ENCODE data around the gene CPN2.

CPN2 gene

DNA sequence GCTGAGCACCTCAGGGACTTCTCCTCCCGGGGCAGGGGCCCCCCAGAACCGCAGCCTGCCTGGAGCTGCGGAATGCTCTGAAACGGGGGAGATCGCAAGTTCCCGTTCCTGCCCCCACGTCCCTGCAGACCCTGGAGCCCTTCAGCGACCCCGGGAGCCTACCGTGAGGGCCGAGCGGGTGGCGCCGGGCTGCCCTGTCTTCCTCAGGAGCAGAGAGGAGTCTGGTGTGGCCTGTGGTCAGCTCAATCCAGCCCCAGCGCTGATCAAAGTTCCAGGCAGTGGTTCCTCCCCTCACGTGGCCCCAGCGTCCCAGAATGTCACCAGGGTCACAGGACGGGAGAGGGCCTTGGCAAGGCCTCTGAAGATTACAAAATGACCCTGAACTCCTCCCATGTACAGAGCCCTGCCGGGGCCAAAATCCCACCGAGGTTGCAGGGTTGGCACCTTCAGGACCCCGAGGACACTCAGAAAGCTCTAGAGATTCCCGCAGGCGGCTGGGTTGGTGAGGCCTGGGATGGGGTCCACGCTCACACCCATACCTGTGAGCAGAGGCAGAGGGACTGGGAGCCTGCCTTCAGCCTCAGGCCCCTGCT is at the start of gene CPN2:
CPN2 (minus strand) TSS at position 249 of the 593 bp plus-strand sequence. CDS start 8,626 bp downstream, outside the sequence.
- no peak for DNase-seq

- no peak for DNase-seq
Observed at GRCh38 chr3:194399874-194400411, 48.8 kb upstream of the CPN2 start.

GRCh38 chr3:194399166-194399565 is 48.0 kb upstream of the CPN2 start, which contains the start of gene GP5:
TSS of gene GP5 (minus strand) at chr3:194399266. CDS start at chr3:194398282, 984 bp downstream.
- DNase-seq: no peak

DNA sequence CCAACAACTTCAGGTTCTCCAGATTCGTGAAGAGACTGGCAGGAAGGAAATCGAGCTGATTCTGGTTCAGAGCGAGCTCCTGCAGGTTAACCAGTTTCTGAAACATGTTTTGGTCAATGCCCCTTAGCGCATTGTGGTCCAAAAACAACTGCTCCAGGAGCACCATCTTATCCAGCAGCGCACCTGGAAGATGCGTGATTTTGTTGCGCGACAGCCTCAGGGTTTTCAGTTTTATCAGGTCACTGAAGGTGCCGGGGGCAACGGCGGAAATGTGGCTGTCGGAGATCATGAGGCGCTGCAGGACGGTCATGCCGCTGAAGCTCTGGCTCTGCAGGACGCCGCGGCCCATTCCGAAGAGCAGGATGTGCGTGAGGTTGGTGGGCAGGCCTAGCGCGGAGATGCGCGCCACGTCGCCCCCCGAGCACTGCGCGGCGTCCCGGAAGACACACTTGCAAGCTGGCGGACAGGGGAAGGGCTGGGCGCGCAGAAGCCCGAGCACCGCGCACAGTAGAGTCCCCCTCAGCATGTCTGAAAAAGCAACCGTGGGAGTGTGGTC is 46.7 kb upstream of the CPN2 start:
- DNase-seq: no peak

DNA sequence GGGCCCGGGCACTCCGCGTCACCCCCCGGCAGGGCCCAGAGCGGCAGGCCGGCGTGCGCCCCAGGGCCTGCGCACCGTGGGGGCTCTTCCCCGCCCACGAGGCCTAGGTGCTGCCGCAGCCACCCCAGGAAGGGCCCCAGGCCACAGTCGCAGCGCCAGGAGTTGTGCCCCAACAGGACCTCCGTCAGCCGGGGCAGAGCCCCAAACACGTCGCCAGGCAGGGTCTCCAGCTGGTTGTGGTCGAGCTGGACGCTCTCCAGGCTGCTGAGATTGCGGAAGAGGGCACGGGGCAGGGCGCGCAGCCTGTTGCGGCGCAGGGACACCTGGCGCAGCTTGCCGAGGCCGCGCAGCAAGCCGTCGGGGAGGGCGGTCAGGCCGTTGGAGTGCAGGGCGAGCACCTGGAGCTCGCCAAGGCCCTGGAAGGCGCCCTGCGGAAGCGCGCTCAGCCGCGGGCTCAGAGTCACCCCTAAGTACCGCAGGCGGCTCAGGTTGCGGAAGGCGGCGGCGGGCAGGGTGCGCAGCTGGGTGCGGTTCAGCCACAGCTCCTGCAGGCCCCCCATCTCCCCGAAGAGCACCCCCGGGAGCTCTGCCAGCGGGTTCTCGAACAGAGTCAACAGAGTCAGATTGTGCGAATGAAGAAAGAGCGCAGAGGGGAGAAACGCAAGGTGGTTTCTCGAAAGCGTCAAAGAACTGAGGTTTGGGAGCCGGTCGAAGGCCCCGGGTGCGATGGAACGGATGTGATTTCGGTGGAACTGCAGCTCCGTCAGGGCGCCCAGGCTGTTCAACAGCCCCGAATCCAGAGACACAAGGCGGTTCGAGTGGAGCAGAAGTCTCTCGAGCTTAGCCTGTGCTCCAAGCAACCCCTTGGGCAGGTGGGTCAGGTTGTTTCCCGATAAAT is 46.0 kb upstream of the CPN2 start:
- DNase-seq: peak; percentile 70

DNA sequence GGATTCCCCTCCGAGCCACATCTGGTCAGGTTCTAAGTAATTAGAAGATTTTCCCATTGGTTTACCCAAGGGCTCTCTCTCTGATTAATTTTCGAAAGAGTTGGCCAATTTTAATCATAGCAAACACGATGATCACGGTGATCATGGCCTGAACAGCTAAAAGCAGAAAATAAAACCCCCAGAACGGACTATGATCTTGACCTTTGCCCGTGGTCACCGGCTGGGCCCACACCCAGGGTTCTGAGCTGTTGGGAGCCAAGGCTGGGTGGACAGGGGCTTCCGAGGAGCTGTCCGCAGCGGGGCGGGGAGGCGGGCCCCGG is 45.4 kb upstream of the CPN2 start:
- DNase-seq: no peak

- peak; percentile 47 for DNase-seq
Observed at GRCh38 chr3:194395778-194396538, 44.8 kb upstream of the CPN2 start.

DNA sequence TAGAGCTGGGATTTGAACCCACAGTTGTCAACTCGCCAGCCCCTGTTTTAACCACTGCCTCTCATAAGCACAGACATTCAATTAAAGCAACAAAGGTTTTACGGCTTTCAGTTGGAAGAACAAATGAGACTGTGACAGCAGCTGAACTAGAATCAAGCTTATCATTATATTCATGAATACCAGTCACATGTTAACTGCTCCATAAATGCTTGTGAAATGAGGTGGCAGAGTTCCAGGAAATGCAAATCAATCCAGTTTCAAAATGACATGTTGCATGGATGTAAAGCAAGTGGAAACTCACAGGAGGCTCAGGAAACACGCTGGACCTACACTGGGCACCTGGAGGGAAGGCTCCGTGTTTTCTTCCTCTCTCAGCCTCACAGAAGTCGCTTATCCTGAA is 44.1 kb upstream of the CPN2 start:
- no peak for DNase-seq

- DNase-seq: no peak
Observed at GRCh38 chr3:194392576-194392975, 41.4 kb upstream of the CPN2 start.

GRCh38 chr3:194390835-194391234 is 39.7 kb upstream of the CPN2 start:
- DNase-seq: no peak

DNA sequence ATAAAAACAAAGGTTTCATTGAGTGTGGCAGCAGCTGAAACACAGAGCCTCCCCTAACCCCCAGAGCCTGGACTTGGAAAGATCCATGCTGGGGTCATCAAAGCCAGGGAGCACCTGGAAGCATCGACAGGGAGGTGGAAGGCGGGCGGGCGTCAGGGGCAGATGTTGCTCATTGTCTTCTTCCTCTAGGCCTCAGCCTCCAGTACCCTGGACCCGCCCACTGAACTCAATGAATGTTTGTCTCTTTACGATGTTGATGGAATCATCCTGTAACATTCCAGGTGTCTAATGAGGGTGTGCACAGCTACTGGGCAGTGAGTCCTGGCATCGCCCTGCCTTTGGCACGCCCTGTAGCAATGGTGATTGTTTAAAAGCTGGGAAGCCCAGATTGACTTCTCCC is 38.1 kb upstream of the CPN2 start:
- DNase-seq: no peak

DNA sequence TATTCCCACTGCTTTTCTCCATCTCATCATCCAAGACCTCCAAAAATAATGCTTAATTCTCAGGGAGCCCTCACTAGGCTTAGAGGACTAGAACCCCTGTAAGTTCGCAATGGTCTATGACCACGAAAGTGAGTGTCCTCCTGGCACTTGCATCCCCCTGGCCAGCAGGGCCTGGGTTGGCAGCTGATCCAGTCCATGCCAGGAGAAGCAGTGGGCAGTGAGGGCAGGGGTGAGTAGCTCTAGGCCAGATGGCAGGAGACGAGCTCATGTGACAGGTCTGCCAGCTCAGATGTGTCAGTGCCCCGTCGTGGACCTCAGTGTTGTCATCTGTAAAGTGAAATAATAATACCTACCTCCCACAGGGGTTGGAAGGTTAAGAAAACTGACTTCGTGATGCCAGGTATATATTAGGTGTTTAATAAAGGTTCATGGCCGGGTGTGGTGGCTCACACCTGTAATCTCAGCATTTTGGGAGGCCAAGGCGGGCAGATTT is 36.8 kb upstream of the CPN2 start:
- no peak for DNase-seq

- no peak for DNase-seq
Observed at GRCh38 chr3:194387276-194387675, 36.1 kb upstream of the CPN2 start.

GRCh38 chr3:194386648-194387047 is 35.5 kb upstream of the CPN2 start:
- DNase-seq: no peak

DNA sequence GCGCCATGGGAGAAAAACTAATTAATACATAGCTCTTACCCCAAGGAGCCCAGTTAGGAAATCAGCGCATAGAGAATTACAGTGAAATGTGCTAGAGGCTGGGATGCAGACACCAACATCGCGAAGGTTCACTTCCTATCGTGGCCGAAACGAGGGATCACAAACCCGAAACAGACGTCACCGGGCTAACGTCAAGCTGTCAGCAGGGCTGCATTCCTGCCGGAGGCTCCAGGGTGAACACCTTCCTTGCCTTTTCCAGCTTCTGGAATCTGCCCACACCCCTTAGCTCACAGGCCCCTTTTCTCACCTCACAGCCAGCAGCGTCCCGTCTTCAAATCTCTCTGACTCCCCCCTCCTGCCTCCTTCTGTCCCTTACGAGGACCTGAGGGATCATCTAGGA is 34.9 kb upstream of the CPN2 start:
- DNase-seq: no peak

DNA sequence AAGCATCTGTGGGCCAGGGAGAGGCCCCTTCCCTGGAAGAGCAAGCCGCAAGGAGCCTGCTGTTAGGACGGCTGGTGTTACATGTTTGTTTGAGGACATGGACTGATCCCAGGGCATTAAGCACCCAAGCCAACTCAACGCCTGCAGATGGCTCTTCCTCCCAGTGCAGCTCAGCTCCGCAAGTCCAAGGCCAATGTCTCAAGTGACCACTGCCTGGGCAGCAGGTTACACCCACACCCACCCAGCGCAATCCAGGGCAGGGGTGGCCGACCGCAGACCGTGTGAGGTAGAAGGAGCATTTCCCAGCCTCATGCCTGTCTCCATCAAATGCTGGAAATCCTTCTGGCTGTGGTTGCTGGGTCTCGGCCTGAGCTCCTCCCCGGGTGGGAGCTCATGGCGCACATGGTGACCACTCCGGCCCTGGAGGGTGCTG is 33.5 kb upstream of the CPN2 start:
- DNase-seq: no peak

DNA sequence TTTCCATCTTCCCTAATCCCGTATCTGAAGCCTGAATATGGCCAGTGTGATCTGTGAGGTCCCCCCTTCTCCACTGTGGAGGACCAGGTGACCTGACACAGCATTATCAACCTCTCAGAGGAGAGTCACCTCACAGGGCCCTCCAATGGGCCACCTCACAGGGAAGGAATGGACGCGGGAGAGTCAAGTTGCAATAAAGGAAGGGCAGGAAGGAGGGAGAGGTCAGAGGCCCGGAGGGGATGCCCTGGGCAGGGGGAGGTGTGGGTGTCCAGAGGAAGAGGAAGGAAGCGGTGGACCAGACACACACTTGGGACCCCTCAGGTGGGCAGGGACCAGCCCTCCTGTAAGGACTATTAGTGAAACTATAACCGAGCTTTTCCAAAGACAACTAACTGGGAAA is 33.0 kb upstream of the CPN2 start:
- DNase-seq: no peak

- no peak for DNase-seq
Observed at GRCh38 chr3:194383276-194383940, 32.3 kb upstream of the CPN2 start.

- DNase-seq: no peak
Observed at GRCh38 chr3:194382892-194383223, 31.7 kb upstream of the CPN2 start.

GRCh38 chr3:194382196-194382891 is 31.2 kb upstream of the CPN2 start:
- DNase-seq: no peak

GRCh38 chr3:194381460-194381875 is 30.3 kb upstream of the CPN2 start:
- DNase-seq: peak; percentile 57

DNA sequence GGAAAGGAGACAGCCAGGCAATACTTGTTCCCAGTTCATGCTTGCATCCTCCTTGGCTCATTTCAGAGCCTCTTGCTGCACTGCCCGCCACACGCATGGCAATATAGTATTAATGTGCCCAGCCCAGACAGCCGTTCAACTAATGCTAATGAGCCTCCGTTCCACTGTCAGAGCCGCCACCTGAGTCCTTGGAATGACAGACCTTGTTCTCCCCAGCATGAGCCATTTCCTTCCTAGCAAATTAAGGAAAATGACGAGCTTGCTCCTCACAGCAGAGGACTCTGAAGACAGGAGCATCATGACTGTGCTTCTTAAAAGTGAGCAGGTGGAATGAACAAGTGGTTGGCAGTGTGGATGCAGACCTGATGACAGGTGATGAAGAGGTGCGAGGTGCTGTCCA is 29.2 kb upstream of the CPN2 start:
- no peak for DNase-seq

All from NCI-H510A (cell line).